Ovary (tissue), 3 donors: Measurements from ENCODE around the gene ADCY5.
A peak's percentile ranks its signal among the peaks of the same experiment; 100 is the strongest.

Source experiments
- CTCF ChIP-seq, 3 donors: fragments of 450-650 bp in 2 of 3; fragments of 200-600 bp in 1 of 3; IDR thresholded peaks; one replicate each; pipeline versions ENCODE4 v1.5.1 to v1.8.0; 2016 to 2022; ENCODE audit warnings: antibody characterized with exemption in 3 of 3, mild to moderate bottlenecking in 1 of 3
- EP300 ChIP-seq: sonication (generic); formaldehyde crosslinking; IDR thresholded peaks from one replicate; pipeline ENCODE4 v1.6.1; 2017; ENCODE audit warnings: antibody characterized with exemption
- POLR2A ChIP-seq: fragments of 450-650 bp; IDR thresholded peaks from one replicate; pipeline ENCODE4 v1.6.1; 2017; ENCODE audit warnings: antibody characterized with exemption, mild to moderate bottlenecking, moderate library complexity
- donor health status: DM: no; HTN: no; CAD: no.

GRCh38 chr3:123328851-123329635 is 119.8 kb downstream of the ADCY5 start:
- TF ChIP-seq CTCF (IDR thresholded peaks at IDR 0.05): peak; percentile 91 to 95 (median 93)
- TF ChIP-seq POLR2A: no peak
- no peak for TF ChIP-seq EP300
